ENCODE data around the gene CAMK1. TPM values are rescaled to one million over a fixed set of nuclear protein-coding genes. Genes with fewer than 3 reads are reported as not detected.
"Not testable (repeated sequence)": the region's sequence is repeated elsewhere in the genome, so short reads cannot be mapped to it uniquely, and the experiment has no call there.

The CAMK1 gene
- total RNA-seq, 1 experiment from 2014 or later: 19.7 TPM

DNA sequence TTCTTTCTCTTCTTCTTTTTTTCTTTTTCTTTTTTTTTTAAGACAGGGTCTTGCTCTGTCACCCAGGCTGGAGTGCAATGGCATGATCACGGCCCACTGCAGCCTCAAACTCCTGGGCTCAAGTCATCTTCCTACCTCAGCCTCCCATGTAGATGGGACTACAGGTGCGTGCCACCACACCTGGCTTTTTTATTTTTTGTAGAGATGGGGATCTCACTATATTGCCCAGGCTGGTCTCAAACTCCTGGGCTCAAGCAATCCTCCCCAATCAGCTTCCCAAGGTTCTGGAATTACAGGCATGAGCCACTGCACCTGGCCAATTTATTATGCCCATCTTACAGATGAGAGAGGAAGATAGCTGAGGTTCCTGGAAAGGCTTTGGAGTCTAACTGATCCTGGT is 1.3 kb upstream of the CAMK1 start:
- H3K4me2 ChIP-seq (ENCODE audit: low read length); H3K36me3 ChIP-seq (ENCODE audit: control insufficient read depth in 1 of 2, insufficient read depth in 2 of 2, low read length in 2 of 2); intact Hi-C loops (cut with micrococcal nuclease); BruUV-seq (replicated peaks); H4K20me1 ChIP-seq (ENCODE audit: insufficient read depth); H3K79me2 ChIP-seq (ENCODE audit: insufficient read depth, low read length); RAD21 ChIA-PET (ENCODE audit: low non-redundant PET in 1 of 2, low total read pairs in 2 of 2, uncharacterized antibody in 2 of 2, unreplicated experiment in 2 of 2); H3K9ac ChIP-seq (ENCODE audit: low read length); ATAC-seq; H3K4me3 ChIP-seq (replicated peaks in 1 of 2; ENCODE audit: low read depth in 1 of 2, low read length in 2 of 2); H3K27me3 ChIP-seq (ENCODE audit: insufficient read depth, low read length); DNase-seq (ENCODE audit: low read depth, low spot score); H3K9me2 ChIP-seq (ENCODE audit: insufficient read depth); H3K27ac ChIP-seq (ENCODE audit: low read depth, low read length); CTCF ChIA-PET; H3K9me3 ChIP-seq (ENCODE audit: control insufficient read depth in 1 of 2, insufficient read depth in 1 of 2, low read depth in 1 of 2, low read length in 2 of 2); H2AFZ ChIP-seq (ENCODE audit: low read depth, low read length, poor library complexity, severe bottlenecking): not testable (repeated sequence)
- H3K4me1 ChIP-seq (ENCODE audit: control insufficient read depth in 1 of 2, insufficient read depth in 2 of 2, low read length in 2 of 2): peaks cover 4 to 24% of the 10 kb centered on the region in 2 experiments
- POLR2A ChIA-PET: interaction anchor here (0.6 kb wide), 1 partner anchor 537 kb away, joined by 3 read pairs; no protein-coding TSS in a partner anchor

DNA sequence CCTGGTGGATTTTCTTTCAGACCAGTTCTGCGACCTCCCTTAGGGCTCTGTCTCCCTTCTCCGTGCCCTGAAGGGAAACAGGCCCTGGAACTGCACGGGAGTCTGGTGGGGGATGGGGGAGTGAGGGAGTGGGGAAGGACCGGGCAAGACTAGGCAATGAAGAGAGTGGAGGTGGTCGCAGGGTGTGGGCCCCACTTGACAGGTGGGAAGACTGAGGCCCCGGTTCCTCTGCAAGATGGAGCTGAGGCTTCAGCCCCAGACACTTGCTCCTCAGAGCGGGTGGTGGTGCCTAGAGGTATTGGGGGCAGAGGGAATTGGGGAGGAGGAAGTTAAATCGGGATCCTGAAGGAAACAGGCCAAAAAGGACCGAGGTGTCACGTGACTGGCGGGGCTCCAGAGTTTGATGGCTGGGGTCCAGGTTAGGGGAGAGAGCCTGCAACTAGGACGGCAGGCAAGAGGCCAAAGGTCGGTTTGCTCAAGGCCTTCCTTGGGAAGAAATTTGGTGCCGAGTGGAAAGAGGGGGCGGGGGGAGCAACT is 597 bp upstream of the CAMK1 start:
- peak overlapping the region; percentile 70 to 73 for H3K4me3 ChIP-seq (replicated peaks in 1 of 2; ENCODE audit: low read depth in 1 of 2, low read length in 2 of 2)
- BruUV-seq (replicated peaks): TSS peak; percentile 36
- DNase-seq (ENCODE audit: low read depth, low spot score) (no peak), ATAC-seq (no peak)
- ChIA-PET RAD21 (ENCODE audit: low non-redundant PET in 1 of 2, low total read pairs in 2 of 2, uncharacterized antibody in 2 of 2, unreplicated experiment in 2 of 2) (no interaction called here), CTCF (interaction anchor here (1.3 kb wide), 1 partner anchor 12 kb away, joined by 3 read pairs; no protein-coding TSS in a partner anchor), POLR2A (no interaction called here)
- H2AFZ ChIP-seq (ENCODE audit: low read depth, low read length, poor library complexity, severe bottlenecking): peak overlapping the region; percentile 77
- H3K4me1 ChIP-seq (ENCODE audit: control insufficient read depth in 1 of 2, insufficient read depth in 2 of 2, low read length in 2 of 2): peaks cover 4 to 24% of the 10 kb centered on the region in 2 experiments
- H3K9ac ChIP-seq (ENCODE audit: low read length): peak overlapping the region; percentile 86
- H3K9me2 ChIP-seq (ENCODE audit: insufficient read depth): no peaks in the 10 kb centered on the region
- H3K27me3 ChIP-seq (ENCODE audit: insufficient read depth, low read length): no peaks in the 10 kb centered on the region
- H3K27ac ChIP-seq (ENCODE audit: low read depth, low read length): no peak overlapping the region; the same call in 1 of the 2 replicates
- no peaks in the 10 kb centered on the region for H3K9me3 ChIP-seq (ENCODE audit: control insufficient read depth in 1 of 2, insufficient read depth in 1 of 2, low read depth in 1 of 2, low read length in 2 of 2)
- H4K20me1 ChIP-seq (ENCODE audit: insufficient read depth): no peaks in the 10 kb centered on the region
- H3K4me2 ChIP-seq (ENCODE audit: low read length): peak overlapping the region; percentile 97
- 0 out of 4 replicates have a peak, but pooled peaks cover 0 to 4% of the 10 kb centered on the region in 2 experiments for H3K36me3 ChIP-seq (ENCODE audit: control insufficient read depth in 1 of 2, insufficient read depth in 2 of 2, low read length in 2 of 2)
- intact Hi-C loops (cut with micrococcal nuclease): no loop called here
- peaks cover 7% of the 10 kb centered on the region; the same call in 1 of the 2 replicates for H3K79me2 ChIP-seq (ENCODE audit: insufficient read depth, low read length)
- TF ChIP-seq FOSL1 (IDR thresholded peaks at IDR 0.05; ENCODE audit: low read depth): no peak
- TF ChIP-seq EZH2phosphoT487 (IDR thresholded peaks at IDR 0.05; ENCODE audit: borderline replicate concordance): no peak
- TF ChIP-seq, protein P1, sequence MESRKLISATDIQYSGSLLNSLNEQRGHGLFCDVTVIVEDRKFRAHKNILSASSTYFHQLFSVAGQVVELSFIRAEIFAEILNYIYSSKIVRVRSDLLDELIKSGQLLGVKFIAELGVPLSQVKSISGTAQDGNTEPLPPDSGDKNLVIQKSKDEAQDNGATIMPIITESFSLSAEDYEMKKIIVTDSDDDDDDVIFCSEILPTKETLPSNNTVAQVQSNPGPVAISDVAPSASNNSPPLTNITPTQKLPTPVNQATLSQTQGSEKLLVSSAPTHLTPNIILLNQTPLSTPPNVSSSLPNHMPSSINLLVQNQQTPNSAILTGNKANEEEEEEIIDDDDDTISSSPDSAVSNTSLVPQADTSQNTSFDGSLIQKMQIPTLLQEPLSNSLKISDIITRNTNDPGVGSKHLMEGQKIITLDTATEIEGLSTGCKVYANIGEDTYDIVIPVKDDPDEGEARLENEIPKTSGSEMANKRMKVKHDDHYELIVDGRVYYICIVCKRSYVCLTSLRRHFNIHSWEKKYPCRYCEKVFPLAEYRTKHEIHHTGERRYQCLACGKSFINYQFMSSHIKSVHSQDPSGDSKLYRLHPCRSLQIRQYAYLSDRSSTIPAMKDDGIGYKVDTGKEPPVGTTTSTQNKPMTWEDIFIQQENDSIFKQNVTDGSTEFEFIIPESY (IDR thresholded peaks at IDR 0.05; ENCODE audit: extremely low read depth, insufficient replicate concordance, low read length): no peak
- no peak for TF ChIP-seq RAD21 (IDR thresholded peaks at IDR 0.05; ENCODE audit: low read depth)
- no peak for TF ChIP-seq JUND (IDR thresholded peaks at IDR 0.05)
- no peak for TF ChIP-seq ELF1 (IDR thresholded peaks at IDR 0.05; ENCODE audit: borderline replicate concordance, low read depth)
- TF ChIP-seq TCF7L2 (IDR thresholded peaks at IDR 0.05; ENCODE audit: borderline replicate concordance, extremely low read depth, insufficient read depth, insufficient read length): no peak
- TF ChIP-seq, protein P2, sequence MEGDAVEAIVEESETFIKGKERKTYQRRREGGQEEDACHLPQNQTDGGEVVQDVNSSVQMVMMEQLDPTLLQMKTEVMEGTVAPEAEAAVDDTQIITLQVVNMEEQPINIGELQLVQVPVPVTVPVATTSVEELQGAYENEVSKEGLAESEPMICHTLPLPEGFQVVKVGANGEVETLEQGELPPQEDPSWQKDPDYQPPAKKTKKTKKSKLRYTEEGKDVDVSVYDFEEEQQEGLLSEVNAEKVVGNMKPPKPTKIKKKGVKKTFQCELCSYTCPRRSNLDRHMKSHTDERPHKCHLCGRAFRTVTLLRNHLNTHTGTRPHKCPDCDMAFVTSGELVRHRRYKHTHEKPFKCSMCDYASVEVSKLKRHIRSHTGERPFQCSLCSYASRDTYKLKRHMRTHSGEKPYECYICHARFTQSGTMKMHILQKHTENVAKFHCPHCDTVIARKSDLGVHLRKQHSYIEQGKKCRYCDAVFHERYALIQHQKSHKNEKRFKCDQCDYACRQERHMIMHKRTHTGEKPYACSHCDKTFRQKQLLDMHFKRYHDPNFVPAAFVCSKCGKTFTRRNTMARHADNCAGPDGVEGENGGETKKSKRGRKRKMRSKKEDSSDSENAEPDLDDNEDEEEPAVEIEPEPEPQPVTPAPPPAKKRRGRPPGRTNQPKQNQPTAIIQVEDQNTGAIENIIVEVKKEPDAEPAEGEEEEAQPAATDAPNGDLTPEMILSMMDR (IDR thresholded peaks at IDR 0.05 in 2 of 3, conservative IDR thresholded peaks at IDR 0.05 in 1 of 3; ENCODE audit: borderline replicate concordance in 1 of 3, insufficient read depth in 1 of 3, low read depth in 2 of 3, low read length in 2 of 3): no peak
- TF ChIP-seq SRF (IDR thresholded peaks at IDR 0.05; ENCODE audit: low read depth): no peak
- no peak for TF ChIP-seq YY1 (IDR thresholded peaks at IDR 0.05; ENCODE audit: extremely low read depth, insufficient replicate concordance, low read depth, low read length)
- TF ChIP-seq EZH2 (IDR thresholded peaks at IDR 0.05): no peak
- TF ChIP-seq, protein P3, sequence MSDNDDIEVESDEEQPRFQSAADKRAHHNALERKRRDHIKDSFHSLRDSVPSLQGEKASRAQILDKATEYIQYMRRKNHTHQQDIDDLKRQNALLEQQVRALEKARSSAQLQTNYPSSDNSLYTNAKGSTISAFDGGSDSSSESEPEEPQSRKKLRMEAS (IDR thresholded peaks at IDR 0.05): no peak
- no peak for TF ChIP-seq SIN3A (IDR thresholded peaks at IDR 0.05; ENCODE audit: low read depth)
